SK-N-SH (cell line): ENCODE data around the gene COMMD10. TPM values are rescaled to one million over a fixed set of nuclear protein-coding genes. Genes with fewer than 3 reads are reported as not detected.

Source experiments
- CTCF ChIA-PET: fragments of 300-600, 350-600 bp; formaldehyde crosslinking; extraction: SDS; loops from one replicate; lab custom pipeline; 2021; lab: Yijun Ruan, JAX
- POLR2A ChIA-PET: fragments of 350-600 bp; sonication (Branson Sonifier 250); formaldehyde crosslinking; extraction: SDS; loops from one replicate; lab custom pipeline; 2020; ENCODE audit warnings: antibody characterized with exemption, inconsistent platforms; lab: Yijun Ruan, JAX
- DNase-seq: peaks from one replicate; pipeline ENCODE4 v3.0.0; 2012
- H2AFZ ChIP-seq: fragments of 200-600 bp; sonication (generic); 2 replicates; pipeline ENCODE4 v1.8.1; 2016; ENCODE audit warnings: antibody characterized with exemption, mild to moderate bottlenecking, low read depth
- H3F3A ChIP-seq: fragments of 200-600 bp; sonication (generic); replicated peaks from 2 replicates; pipeline ENCODE3; 2016; ENCODE audit warnings: antibody characterized with exemption, mild to moderate bottlenecking; ENCODE audit not compliant: insufficient read depth
- H3K27ac ChIP-seq, 2 experiments: fragments of 200-500 bp in 1 of 2; fragments of 200-600 bp in 1 of 2; sonication (Bioruptor generic) in 1 of 2; sonication (generic), shearing (Covaris generic) in 1 of 2; 2 replicates each; pipeline versions ENCODE4 v1.5.1 to v1.6.1; 2014 to 2016; ENCODE audit warnings: low read depth in 2 of 2, inconsistent platforms in 1 of 2, low read length in 1 of 2, mild to moderate bottlenecking in 1 of 2, mixed read lengths in 1 of 2
- H3K27me3 ChIP-seq: fragments of 200-600 bp; sonication (generic), shearing (Covaris generic); 2 replicates; pipeline ENCODE4 v1.6.1; 2016; ENCODE audit warnings: mixed run types; ENCODE audit not compliant: insufficient read depth
- H3K36me3 ChIP-seq, 2 experiments: fragments of 200-500 bp in 1 of 2; fragments of 200-600 bp in 1 of 2; sonication (Bioruptor generic) in 1 of 2; sonication (generic) in 1 of 2; replicated peaks in 1 of 2; 2 replicates each; pipeline versions ENCODE3 to v1.5.1; 2014 to 2016; ENCODE audit warnings: low read length in 1 of 2, mild to moderate bottlenecking in 1 of 2; ENCODE audit not compliant: insufficient read depth in 2 of 2, control insufficient read depth in 1 of 2
- H3K4me1 ChIP-seq, 2 experiments: fragments of 200-500 bp in 1 of 2; fragments of 200-600 bp in 1 of 2; sonication (Bioruptor generic) in 1 of 2; sonication (generic), shearing (Covaris generic) in 1 of 2; 2 replicates each; pipeline versions ENCODE4 v1.5.1 to v1.6.1; 2014 to 2016; ENCODE audit warnings: low read depth in 1 of 2, low read length in 1 of 2, mixed run types in 1 of 2; ENCODE audit not compliant: insufficient read depth in 2 of 2, control insufficient read depth in 1 of 2
- H3K4me2 ChIP-seq: fragments of 200-600 bp; sonication (generic), shearing (Covaris generic); 2 replicates; pipeline ENCODE4 v1.6.1; 2017; ENCODE audit warnings: mixed run types
- H3K4me3 ChIP-seq, 2 experiments: fragments of 200-500 bp in 1 of 2; fragments of 200-600 bp in 1 of 2; sonication (Bioruptor generic) in 1 of 2; sonication (generic), shearing (Covaris generic) in 1 of 2; 2 replicates each; pipeline versions ENCODE4 v1.5.1 to v1.8.1; 2014 to 2016; ENCODE audit warnings: low read depth in 2 of 2, inconsistent platforms in 1 of 2, low read length in 1 of 2, mild to moderate bottlenecking in 1 of 2, mixed read lengths in 1 of 2, moderate library complexity in 1 of 2
- H3K79me2 ChIP-seq: fragments of 200-600 bp; sonication (generic); 2 replicates; pipeline ENCODE4 v1.8.1; 2017; ENCODE audit warnings: mild to moderate bottlenecking; ENCODE audit not compliant: insufficient read depth
- H3K9ac ChIP-seq: fragments of 200-600 bp; sonication (generic); 2 replicates; pipeline ENCODE4 v1.6.1; 2017; ENCODE audit warnings: mixed run types
- H3K9me2 ChIP-seq: fragments of 200-600 bp; sonication (generic); 2 replicates; pipeline ENCODE4 v1.6.1; 2017; ENCODE audit warnings: mixed run types
- H3K9me3 ChIP-seq: fragments of 200-600 bp; sonication (generic); 2 replicates; pipeline ENCODE4 v1.6.1; 2017; ENCODE audit warnings: mixed run types, mild to moderate bottlenecking, moderate library complexity
- H4K20me1 ChIP-seq: fragments of 200-600 bp; sonication (generic); 2 replicates; pipeline ENCODE4 v1.6.1; 2017; ENCODE audit warnings: mild to moderate bottlenecking, mixed run types; ENCODE audit not compliant: insufficient read depth
- CHD2 ChIP-seq: fragments of 150-350 bp; IDR thresholded peaks from 2 replicates; pipeline ENCODE4 v1.6.1; 2018; ENCODE audit warnings: low read length; ENCODE audit not compliant: partially characterized antibody
- CTCF ChIP-seq: fragments of 200-600 bp; sonication (generic); IDR thresholded peaks from 2 replicates; pipeline ENCODE4 v1.6.1; 2017; ENCODE audit warnings: antibody characterized with exemption, mild to moderate bottlenecking, moderate library complexity
- EP300 ChIP-seq, 2 experiments: IDR thresholded peaks; 2 replicates each; pipeline versions ENCODE4 v1.4.0 to v1.6.1; 2012; ENCODE audit warnings: borderline replicate concordance in 1 of 2, low read depth in 1 of 2, low read length in 1 of 2
- EZH2phosphoT487 ChIP-seq: fragments of 200-600 bp; sonication (generic); IDR thresholded peaks from 2 replicates; pipeline ENCODE4 v1.6.1; 2017; ENCODE audit warnings: low read depth, mixed run types, mild to moderate bottlenecking, antibody characterized with exemption, moderate library complexity, borderline replicate concordance
- FOXJ3 ChIP-seq: sonication (generic); formaldehyde crosslinking; IDR thresholded peaks from 2 replicates; pipeline ENCODE4 v1.5.1; 2020; ENCODE audit warnings: mild to moderate bottlenecking, missing genetic modification reagents
- GABPA ChIP-seq: IDR thresholded peaks from 2 replicates; pipeline ENCODE4 v1.4.0; 2012; ENCODE audit warnings: low read depth, mild to moderate bottlenecking
- GATA2 ChIP-seq: sonication (generic); formaldehyde crosslinking; IDR thresholded peaks from 2 replicates; pipeline ENCODE4 v1.5.0; 2020; ENCODE audit warnings: mild to moderate bottlenecking, missing genetic modification reagents
- IRF3 ChIP-seq: fragments of 150-350 bp; IDR thresholded peaks from 2 replicates; pipeline ENCODE4 v1.6.1; 2016; ENCODE audit warnings: mild to moderate bottlenecking, low read depth, low read length
- MAX ChIP-seq: IDR thresholded peaks from 2 replicates; pipeline ENCODE4 v1.4.0; 2012; ENCODE audit warnings: low read depth
- MEF2A ChIP-seq: IDR thresholded peaks from 2 replicates; pipeline ENCODE4 v1.4.0; 2012; ENCODE audit warnings: low read depth, borderline replicate concordance
- MXI1 ChIP-seq: IDR thresholded peaks from 2 replicates; pipeline ENCODE4 v1.6.1; 2012; ENCODE audit warnings: mild to moderate bottlenecking, low read depth, low read length, improper control_type of control experiment
- RAD21 ChIP-seq: IDR thresholded peaks from 2 replicates; pipeline ENCODE4 v1.6.1; 2012; ENCODE audit warnings: mild to moderate bottlenecking, low read length
- RFX5 ChIP-seq: IDR thresholded peaks from 2 replicates; pipeline ENCODE4 v1.6.1; 2012; ENCODE audit warnings: mild to moderate bottlenecking, improper control_type of control experiment, low read length
- SIN3A ChIP-seq: IDR thresholded peaks from 2 replicates; pipeline ENCODE4 v1.6.1; 2012; ENCODE audit warnings: low read depth, mild to moderate bottlenecking, low read length, moderate library complexity, borderline replicate concordance
- SMC3 ChIP-seq: IDR thresholded peaks from 2 replicates; pipeline ENCODE4 v1.6.1; 2012; ENCODE audit warnings: low read depth, low read length, improper control_type of control experiment
- TCF12 ChIP-seq: IDR thresholded peaks from 2 replicates; pipeline ENCODE4 v1.4.0; 2012
- TEAD4 ChIP-seq: IDR thresholded peaks from 2 replicates; pipeline ENCODE4 v1.4.0; 2012; ENCODE audit warnings: mild to moderate bottlenecking, borderline replicate concordance; ENCODE audit not compliant: insufficient read depth
- USF2 ChIP-seq: fragments of 150-350 bp; IDR thresholded peaks from 2 replicates; pipeline ENCODE4 v1.6.1; 2017; ENCODE audit warnings: antibody characterized with exemption, low read length, low read depth, borderline replicate concordance
- WGBS: methylation state at CpG from one replicate; pipeline ENCODE4 v1.1.6; 2017; ENCODE audit warnings: low lambda C conversion rate; 5-methylcytosine and 5-hydroxymethylcytosine counted together
- polyA plus RNA-seq, 3 experiments: library from polyadenylated mRNA; depleted of rRNA; stranded (reverse); fragments of >200 nt; gene quantifications; 2 replicates each; pipeline ENCODE4 v1.2.3, GENCODE V29; 2012

The COMMD10 gene
- polyA plus RNA-seq, 1 of the 3 experiments (the other 2 are of a cell fraction) = 9.4 TPM

GRCh38 chr5:116315531-116315930, 230.7 kb downstream of the COMMD10 start (continued):
- TF ChIP-seq IRF3 (no peak), USF2 (no peak), EP300 (IDR thresholded peaks at IDR 0.05; ENCODE audit: borderline replicate concordance in 1 of 2, low read depth in 1 of 2, low read length in 1 of 2) (no peak), CHD2 (no peak), TEAD4 (no peak), MXI1 (no peak)
- TF ChIP-seq, all 33 proteins: peak for 0

- Histone ChIP-seq H3K36me3 (peaks cover 0 to 6% of the 10 kb centered on the region in 2 experiments), H3K27ac (no peak overlapping the region), H2AFZ (no peak overlapping the region), H4K20me1 (no peaks in the 10 kb centered on the region), H3F3A (no peaks in the 10 kb centered on the region), H3K27me3 (no peaks in the 10 kb centered on the region), H3K79me2 (no peaks in the 10 kb centered on the region), H3K4me3 (no peak overlapping the region), H3K9me3 (no peaks in the 10 kb centered on the region), H3K9ac (no peak overlapping the region), H3K4me2 (no peak overlapping the region), H3K9me2 (no peaks in the 10 kb centered on the region), H3K4me1 (no peaks in the 10 kb centered on the region)
- DNase-seq = no peak
- 92% methylated on average over 4 of the region's 4 CpGs for WGBS
- no peak for TF ChIP-seq FOXJ3 (CRISPR knock-in tag)
- TF ChIP-seq MEF2A = no peak
- TF ChIP-seq SMC3 = no peak
- no peak for TF ChIP-seq GATA2 (CRISPR knock-in tag)
- no peak for TF ChIP-seq GABPA
- no peak for TF ChIP-seq SIN3A
- no peak for TF ChIP-seq CHD2
- ChIA-PET CTCF (interaction anchor here (0.8 to 1.2 kb wide), 2 partner anchors 18 to 58 kb away, joined by 3 to 4 read pairs; no protein-coding TSS in a partner anchor), POLR2A (no interaction called here)
Observed at GRCh38 chr5:116318091-116318854, 233.4 kb downstream of the COMMD10 start.

GRCh38 chr5:116320486-116320885, 235.7 kb downstream of the COMMD10 start:
- DNase-seq = no peak
- TF ChIP-seq GABPA = no peak
- TF ChIP-seq MAX = no peak
- TF ChIP-seq SIN3A = no peak
- no peak for TF ChIP-seq FOXJ3 (CRISPR knock-in tag)
- TF ChIP-seq RFX5 = no peak
- TF ChIP-seq CHD2 = no peak
- no peak for TF ChIP-seq MEF2A
- TF ChIP-seq IRF3 = no peak
- TF ChIP-seq TCF12 = no peak
- TF ChIP-seq TEAD4 = no peak
- TF ChIP-seq MXI1 = no peak
- no peak for TF ChIP-seq EZH2phosphoT487
- TF ChIP-seq RAD21 = no peak
- no peak for TF ChIP-seq CTCF

More at GRCh38 chr5:116320486-116320885, 235.7 kb downstream of the COMMD10 start:
- Histone ChIP-seq H3K79me2 (no peaks in the 10 kb centered on the region), H3F3A (no peaks in the 10 kb centered on the region), H3K27me3 (no peaks in the 10 kb centered on the region), H3K9ac (no peak overlapping the region), H3K4me2 (no peak overlapping the region), H4K20me1 (no peaks in the 10 kb centered on the region), H3K9me3 (no peaks in the 10 kb centered on the region), H3K4me1 (no peaks in the 10 kb centered on the region), H3K4me3 (no peak overlapping the region), H3K9me2 (no peaks in the 10 kb centered on the region), H2AFZ (no peak overlapping the region), H3K36me3 (peaks cover 0 to 8% of the 10 kb centered on the region in 2 experiments), H3K27ac (no peak overlapping the region)
- POLR2A ChIA-PET = no interaction called here
- CTCF ChIA-PET = interaction anchor here (1.2 kb wide), 1 partner anchor 183 kb away, joined by 3 read pairs; no protein-coding TSS in a partner anchor
